Keratinocyte (primary cell): ENCODE data around the gene DACH1. TPM values are rescaled to one million over a fixed set of nuclear protein-coding genes. Genes with fewer than 3 reads are reported as not detected.

Experiments used
- DNase-seq: peaks from one replicate; pipeline ENCODE4 v3.0.0-alpha.2; 2011; ENCODE audit warnings: low read depth, missing footprints, low spot score
- FAIRE-seq: peaks from 2 replicates; lab custom pipeline; 2011; peaks lifted over from hg19 to GRCh38; lab: Jason Lieb, UNC
- H2AFZ ChIP-seq: 2 replicates; pipeline ENCODE4 v1.6.0; 2012; ENCODE audit warnings: low read length, control low read depth, inconsistent platforms; ENCODE audit not compliant: control insufficient read depth
- H3K27ac ChIP-seq: 2 replicates; pipeline ENCODE4 v1.5.1; 2011; ENCODE audit warnings: low read length; ENCODE audit not compliant: control insufficient read depth, insufficient read depth
- H3K27me3 ChIP-seq: 3 replicates; pipeline ENCODE4 v1.6.0; 2011; ENCODE audit warnings: low read length; ENCODE audit not compliant: control insufficient read depth, insufficient read depth; ENCODE audit errors: extremely low read depth
- H3K36me3 ChIP-seq, 2 experiments: 2 replicates in 1 of 2; 3 replicates in 1 of 2; pipeline ENCODE4 v1.5.1; 2011; ENCODE audit warnings: low read length in 2 of 2, mild to moderate bottlenecking in 1 of 2; ENCODE audit not compliant: control insufficient read depth in 2 of 2, insufficient read depth in 2 of 2; ENCODE audit errors: extremely low read depth in 1 of 2
- H3K4me1 ChIP-seq: 3 replicates; pipeline ENCODE4 v1.5.1; 2011; ENCODE audit warnings: low read length; ENCODE audit not compliant: control insufficient read depth, insufficient read depth; ENCODE audit errors: extremely low read depth
- H3K4me2 ChIP-seq: 3 replicates; pipeline ENCODE4 v1.6.0; 2011; ENCODE audit warnings: low read depth, low read length; ENCODE audit not compliant: control insufficient read depth, insufficient read depth; ENCODE audit errors: extremely low read depth
- H3K4me3 ChIP-seq, 3 experiments: fragments of 200-600 bp in 1 of 3; sonication (generic) in 1 of 3; 2 replicates in 2 of 3; 3 replicates in 1 of 3; pipeline ENCODE4 v1.5.1; 2011 to 2016; ENCODE audit warnings: low read length in 3 of 3, mild to moderate bottlenecking in 3 of 3, control low read depth in 2 of 3, inconsistent platforms in 1 of 3, low read depth in 1 of 3, mixed read lengths in 1 of 3, mixed run types in 1 of 3, moderate library complexity in 1 of 3; ENCODE audit not compliant: control insufficient read depth in 2 of 3, insufficient read depth in 2 of 3; ENCODE audit errors: extremely low read depth in 1 of 3
- H3K79me2 ChIP-seq: 2 replicates; pipeline ENCODE4 v1.6.0; 2012; ENCODE audit warnings: low read length; ENCODE audit not compliant: control insufficient read depth, insufficient read depth
- H3K9ac ChIP-seq: 3 replicates; pipeline ENCODE4 v1.6.0; 2011; ENCODE audit warnings: low read length; ENCODE audit not compliant: control insufficient read depth, insufficient read depth; ENCODE audit errors: extremely low read depth
- H3K9me1 ChIP-seq: 3 replicates; pipeline ENCODE4 v1.6.0; 2011; ENCODE audit warnings: low read length; ENCODE audit not compliant: control insufficient read depth, insufficient read depth; ENCODE audit errors: extremely low read depth
- H3K9me3 ChIP-seq: 2 replicates; pipeline ENCODE4 v1.5.1; 2012; ENCODE audit warnings: low read depth, low read length; ENCODE audit not compliant: control insufficient read depth
- H4K20me1 ChIP-seq: 3 replicates; pipeline ENCODE4 v1.6.0; 2011; ENCODE audit warnings: low read length; ENCODE audit not compliant: control insufficient read depth, insufficient read depth; ENCODE audit errors: extremely low read depth
- CTCF ChIP-seq, 3 experiments: IDR thresholded peaks in 1 of 3; conservative IDR thresholded peaks in 1 of 3; optimal IDR thresholded peaks in 1 of 3; 2 replicates in 2 of 3; 3 replicates in 1 of 3; pipeline versions ENCODE3 to v1.5.1; 2011; ENCODE audit warnings: low read length in 3 of 3, mild to moderate bottlenecking in 3 of 3, moderate library complexity in 2 of 3, control low read depth in 1 of 3, inconsistent platforms in 1 of 3; ENCODE audit not compliant: insufficient read depth in 2 of 3; ENCODE audit errors: extremely low read depth in 1 of 3
- EZH2 ChIP-seq: IDR thresholded peaks from one replicate; pipeline ENCODE4 v1.6.1; 2012; ENCODE audit warnings: inconsistent platforms, mild to moderate bottlenecking, low read length, moderate library complexity
- dilution Hi-C: fragments of 300-500 bp; cut with MboI; formaldehyde crosslinking; loops from one replicate; pipeline ENCODE4 v1.7.0; 2020; ENCODE audit warnings: low sequenced_read_pairs; ENCODE audit not compliant: extremely low pct_ligation_motif_present
- polyA plus RNA-seq, 5 experiments: library from polyadenylated mRNA; depleted of rRNA in 3 of 5; stranded (reverse) in 3 of 5; stranded (forward) in 1 of 5; unstranded in 1 of 5; fragments of >200 nt; gene quantifications; 1 replicate in 1 of 5; 2 replicates in 3 of 5; 3 replicates in 1 of 5; pipeline versions ENCODE4 v1.2.1 to v1.2.3, GENCODE V29; 2011 to 2012; ENCODE audit warnings: missing spikeins in 2 of 5, low read depth in 1 of 5, low replicate concordance in 1 of 5

The DACH1 gene
- polyA plus RNA-seq, 1 donor (not counting 4 experiments of a cell fraction or from before 2014, with no cell fraction given) = not detected

GRCh38 chr13:71617265-71617664, 249.7 kb downstream of the DACH1 start:
- H3K79me2 ChIP-seq = no peaks in the 10 kb centered on the region
- dilution Hi-C loops = no loop called here

GRCh38 chr13:71613066-71613745, 253.8 kb downstream of the DACH1 start:
- Histone ChIP-seq H3K27ac (no peak overlapping the region), H2AFZ (no peak overlapping the region), H3K27me3 (no peaks in the 10 kb centered on the region), H3K9me3 (no peaks in the 10 kb centered on the region), H3K4me3 (no peak overlapping the region), H4K20me1 (no peaks in the 10 kb centered on the region), H3K79me2 (no peaks in the 10 kb centered on the region), H3K36me3 (no peaks in the 10 kb centered on the region), H3K9ac (no peak overlapping the region), H3K4me1 (no peaks in the 10 kb centered on the region), H3K4me2 (no peak overlapping the region), H3K9me1 (no peaks in the 10 kb centered on the region)
- dilution Hi-C loops = no loop called here
- TF ChIP-seq EZH2 = no peak
- TF ChIP-seq CTCF (optimal IDR thresholded peaks at IDR 0.05 in 1 of 3, IDR thresholded peaks at IDR 0.05 in 1 of 3, conservative IDR thresholded peaks at IDR 0.05 in 1 of 3; ENCODE audit: extremely low read depth in 1 of 3, insufficient read depth in 2 of 3, low read length in 3 of 3) = no peak
- FAIRE-seq (no peak), DNase-seq (no peak)

More at GRCh38 chr13:71617265-71617664, 249.7 kb downstream of the DACH1 start:
- no peaks in the 10 kb centered on the region for H3K27me3 ChIP-seq
- no peaks in the 10 kb centered on the region for H3K4me1 ChIP-seq
- no peaks in the 10 kb centered on the region for H4K20me1 ChIP-seq
- no peak overlapping the region for H3K4me3 ChIP-seq
- FAIRE-seq = no peak
- H3K9ac ChIP-seq = no peak overlapping the region
- H3K36me3 ChIP-seq = no peaks in the 10 kb centered on the region
- H3K27ac ChIP-seq = no peak overlapping the region
- H3K9me3 ChIP-seq = no peaks in the 10 kb centered on the region
- no peaks in the 10 kb centered on the region for H3K9me1 ChIP-seq
- TF ChIP-seq EZH2 (no peak), CTCF (optimal IDR thresholded peaks at IDR 0.05 in 1 of 3, IDR thresholded peaks at IDR 0.05 in 1 of 3, conservative IDR thresholded peaks at IDR 0.05 in 1 of 3; ENCODE audit: extremely low read depth in 1 of 3, insufficient read depth in 2 of 3, low read length in 3 of 3) (no peak)
- no peak overlapping the region for H3K4me2 ChIP-seq
- DNase-seq = no peak
- H2AFZ ChIP-seq = no peak overlapping the region
